ENCODE results near the gene ADAMTSL2. TPM values are rescaled to one million over a fixed set of nuclear protein-coding genes. Genes with fewer than 3 reads are reported as not detected.

ADAMTSL2 gene
- total RNA-seq, 1 donor from 2014 or later: 10.1 TPM

DNA sequence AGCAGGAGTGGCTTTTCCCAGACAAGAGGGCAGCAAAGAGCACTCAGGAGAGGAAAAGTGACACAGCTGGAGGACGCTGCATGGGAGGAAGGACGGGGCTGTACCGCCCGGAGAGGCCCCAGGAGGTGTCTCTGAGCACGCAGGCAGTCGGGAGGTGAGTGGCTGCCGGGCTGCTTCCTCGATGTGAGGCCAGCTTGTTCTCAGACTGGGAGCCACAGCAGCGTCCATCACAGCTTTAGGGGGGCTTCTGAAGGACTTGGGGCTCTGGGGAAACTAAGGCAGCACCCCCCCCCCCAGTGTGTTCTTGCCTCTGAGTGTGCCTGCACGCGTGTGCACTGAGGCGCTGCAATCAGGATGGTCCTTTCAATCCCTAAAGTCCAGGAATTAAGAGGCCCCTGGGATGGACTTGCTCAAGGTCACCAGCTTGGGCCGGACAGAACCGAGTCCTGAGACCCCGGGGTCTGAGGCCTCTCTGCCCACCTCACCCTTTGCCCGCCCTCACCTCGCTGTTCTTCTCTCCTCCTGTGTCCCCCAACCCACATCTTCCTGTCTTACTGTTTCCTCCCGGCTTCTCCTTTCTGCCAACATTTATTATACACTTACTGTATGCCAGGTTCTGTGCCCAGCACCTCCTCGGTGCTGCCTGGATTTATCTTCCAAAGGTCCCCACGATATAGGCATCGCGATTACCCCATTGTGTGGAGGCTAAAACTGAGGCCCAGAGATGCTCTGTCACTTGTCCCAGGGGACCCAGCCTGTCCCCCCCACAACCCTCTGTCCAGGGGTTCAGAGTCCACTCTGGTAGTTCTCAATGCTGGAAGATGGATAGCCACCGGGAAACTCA, 41.7 kb downstream of the ADAMTSL2 start:
- H3K27ac ChIP-seq: no peak overlapping the region
- intact Hi-C loops (cut with DNase I): no loop called here
- DNase-seq (no peak), ATAC-seq (no peak)
- no peaks in the 10 kb centered on the region for H3K9me3 ChIP-seq
- peaks cover 4% of the 10 kb centered on the region for H3K27me3 ChIP-seq (ENCODE audit: low read depth)
- TF ChIP-seq, protein P1, sequence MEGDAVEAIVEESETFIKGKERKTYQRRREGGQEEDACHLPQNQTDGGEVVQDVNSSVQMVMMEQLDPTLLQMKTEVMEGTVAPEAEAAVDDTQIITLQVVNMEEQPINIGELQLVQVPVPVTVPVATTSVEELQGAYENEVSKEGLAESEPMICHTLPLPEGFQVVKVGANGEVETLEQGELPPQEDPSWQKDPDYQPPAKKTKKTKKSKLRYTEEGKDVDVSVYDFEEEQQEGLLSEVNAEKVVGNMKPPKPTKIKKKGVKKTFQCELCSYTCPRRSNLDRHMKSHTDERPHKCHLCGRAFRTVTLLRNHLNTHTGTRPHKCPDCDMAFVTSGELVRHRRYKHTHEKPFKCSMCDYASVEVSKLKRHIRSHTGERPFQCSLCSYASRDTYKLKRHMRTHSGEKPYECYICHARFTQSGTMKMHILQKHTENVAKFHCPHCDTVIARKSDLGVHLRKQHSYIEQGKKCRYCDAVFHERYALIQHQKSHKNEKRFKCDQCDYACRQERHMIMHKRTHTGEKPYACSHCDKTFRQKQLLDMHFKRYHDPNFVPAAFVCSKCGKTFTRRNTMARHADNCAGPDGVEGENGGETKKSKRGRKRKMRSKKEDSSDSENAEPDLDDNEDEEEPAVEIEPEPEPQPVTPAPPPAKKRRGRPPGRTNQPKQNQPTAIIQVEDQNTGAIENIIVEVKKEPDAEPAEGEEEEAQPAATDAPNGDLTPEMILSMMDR (IDR thresholded peaks at IDR 0.05): no peak
- no peaks in the 10 kb centered on the region for H3K36me3 ChIP-seq
- peaks cover 22% of the 10 kb centered on the region for H3K4me1 ChIP-seq
- no peak overlapping the region for H3K4me3 ChIP-seq

DNA sequence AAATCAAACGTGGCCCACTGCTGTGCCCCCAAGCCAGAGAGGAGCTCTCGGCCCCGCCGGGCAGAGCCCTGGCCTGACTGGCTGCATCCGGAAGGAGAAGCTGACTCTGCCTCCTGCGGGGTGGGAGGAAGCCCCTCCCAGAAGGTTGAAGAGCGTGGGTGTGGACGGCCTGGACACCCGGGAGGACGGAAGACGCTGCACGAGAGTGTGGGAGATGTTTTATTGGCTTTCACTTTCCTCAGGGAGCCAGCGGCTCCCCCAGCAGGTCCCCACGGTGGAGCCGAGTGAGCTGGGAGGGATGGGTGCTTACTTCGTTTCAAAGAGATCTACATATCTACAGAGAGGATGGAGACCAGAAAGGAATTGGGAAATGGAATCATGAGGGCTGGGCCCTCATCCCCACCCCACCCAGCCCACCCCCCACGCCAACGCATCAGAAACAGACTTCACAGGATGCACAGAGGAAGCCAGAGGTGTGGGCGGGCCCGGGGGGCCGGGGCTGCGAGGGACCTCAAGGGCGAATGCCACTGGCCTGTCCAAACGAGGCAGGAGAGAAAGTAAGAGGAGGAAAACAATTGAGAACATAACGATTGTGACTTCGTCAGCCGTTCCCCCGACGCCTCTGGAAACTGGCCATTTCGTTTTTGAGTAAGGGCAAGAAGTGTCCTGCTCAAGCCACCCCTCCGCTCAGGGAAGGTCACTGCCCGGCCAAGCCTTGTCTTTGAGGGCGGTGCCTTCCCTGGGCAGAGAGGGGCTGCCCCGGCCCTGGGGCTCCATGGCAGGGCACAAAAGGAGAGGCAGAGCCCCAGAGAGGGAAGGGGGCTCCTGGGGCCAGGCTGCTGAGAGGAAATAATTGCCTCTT, 42.6 kb downstream of the ADAMTSL2 start:
- DNase-seq (no peak), ATAC-seq (no peak)
- H3K9me3 ChIP-seq: no peaks in the 10 kb centered on the region
- no peak overlapping the region for H3K27ac ChIP-seq
- H3K36me3 ChIP-seq: no peaks in the 10 kb centered on the region
- intact Hi-C loops (cut with DNase I): no loop called here
- peaks cover 24% of the 10 kb centered on the region for H3K4me1 ChIP-seq
- peaks cover 7% of the 10 kb centered on the region for H3K27me3 ChIP-seq (ENCODE audit: low read depth)
- TF ChIP-seq, protein P1 (IDR thresholded peaks at IDR 0.05): no peak
- H3K4me3 ChIP-seq: no peak overlapping the region

DNA sequence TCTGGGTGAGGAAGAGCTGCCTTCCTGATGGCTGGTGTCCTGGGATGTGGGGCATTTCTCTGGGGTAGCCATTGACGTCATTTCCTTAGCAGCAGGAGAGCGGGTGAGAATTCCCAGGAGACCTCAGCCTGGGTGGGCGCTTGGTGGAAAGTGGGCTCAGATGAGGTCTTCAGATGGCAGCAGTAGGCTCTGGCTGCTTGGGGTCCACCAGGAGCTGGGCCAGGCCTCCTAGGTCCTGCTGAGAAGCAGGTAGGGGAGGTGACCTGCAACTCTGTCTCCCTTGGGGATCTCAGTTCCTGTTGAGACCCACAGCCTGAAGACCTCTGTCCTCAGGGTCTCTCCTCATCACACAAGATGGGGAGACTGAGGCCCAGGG, 43.2 kb downstream of the ADAMTSL2 start:
- no peak overlapping the region for H3K4me3 ChIP-seq

DNA sequence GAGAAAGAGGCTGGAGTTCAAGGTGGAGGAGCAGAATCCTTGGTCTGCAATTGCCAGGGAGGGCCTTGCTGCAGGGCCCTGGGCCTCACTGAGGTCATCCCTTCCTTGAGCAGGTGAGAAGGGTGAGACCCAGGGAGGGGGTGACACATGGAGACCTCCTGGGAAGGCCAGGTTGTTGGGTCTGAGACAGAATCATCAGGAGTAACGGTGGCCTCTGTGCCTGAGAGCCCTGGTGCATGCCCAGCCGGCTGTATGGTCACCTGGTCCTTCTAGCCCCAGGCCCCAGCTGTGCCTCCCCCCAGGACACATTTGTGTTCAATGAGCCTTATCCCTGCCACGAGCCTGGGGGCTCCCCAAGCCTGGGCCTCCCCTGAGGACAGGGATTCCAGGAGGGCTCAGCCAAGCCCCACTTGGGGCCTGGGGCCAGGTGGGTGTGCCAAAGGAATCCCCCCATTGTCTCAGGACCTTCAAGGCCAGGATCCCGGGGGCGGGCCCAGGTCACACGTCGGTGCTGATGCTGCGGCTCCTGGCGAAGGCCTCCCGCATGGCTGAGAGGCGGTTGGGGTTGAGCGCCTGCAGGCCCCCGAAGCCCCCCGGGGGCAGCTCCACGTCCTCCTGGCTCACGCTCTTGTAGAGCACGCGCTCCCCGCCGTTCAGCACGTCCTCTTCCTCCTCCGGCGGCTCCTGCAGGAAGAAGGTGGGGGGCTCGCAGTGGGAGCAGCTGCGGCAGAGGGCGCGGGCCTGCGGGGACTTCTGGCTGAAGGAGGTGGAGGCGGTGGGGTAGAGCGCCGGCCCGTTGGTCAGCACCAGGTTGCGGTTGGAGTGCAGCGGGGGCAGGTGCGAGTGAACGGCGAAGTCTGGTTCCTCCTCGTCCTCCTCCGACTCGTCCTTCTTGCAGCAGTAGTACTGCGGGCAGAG, 44.3 kb downstream of the ADAMTSL2 start:
- Histone ChIP-seq H3K9me3 (no peaks in the 10 kb centered on the region), H3K36me3 (no peaks in the 10 kb centered on the region), H3K27ac (no peak overlapping the region), H3K4me3 (no peak overlapping the region), H3K4me1 (peaks cover 27% of the 10 kb centered on the region), H3K27me3 (ENCODE audit: low read depth) (peaks cover 22% of the 10 kb centered on the region)
- intact Hi-C loops (cut with DNase I): no loop called here
- TF ChIP-seq, protein P1 (IDR thresholded peaks at IDR 0.05): no peak
- DNase-seq: no peak
- no peak for ATAC-seq

More for the DNA sequence above, 43.2 kb downstream of the ADAMTSL2 start:
- intact Hi-C loops (cut with DNase I): no loop called here
- Histone ChIP-seq H3K27me3 (ENCODE audit: low read depth) (peaks cover 13% of the 10 kb centered on the region), H3K9me3 (no peaks in the 10 kb centered on the region), H3K27ac (no peak overlapping the region), H3K4me1 (peaks cover 24% of the 10 kb centered on the region), H3K36me3 (no peaks in the 10 kb centered on the region)
- ATAC-seq (no peak), DNase-seq (no peak)
- TF ChIP-seq, protein P1 (IDR thresholded peaks at IDR 0.05): no peak
